Fibroblast of lung (primary cell): ENCODE measurements around the gene ZFPM1.

Experiments
- EZH2 ChIP-seq: IDR thresholded peaks from 2 replicates; pipeline ENCODE4 v1.5.1; 2012; ENCODE audit warnings: low read length, control low read depth, mild to moderate bottlenecking; ENCODE audit errors: missing control alignments
- TF ChIP-seq, protein P1 (sequence below), 2 donors: IDR thresholded peaks in 1 of 2; conservative IDR thresholded peaks in 1 of 2; 1 replicate in 1 of 2; 2 replicates in 1 of 2; pipeline ENCODE4 v1.5.1; 2011 to 2012; ENCODE audit warnings: low read length in 2 of 2, control low read depth in 1 of 2, inconsistent platforms in 1 of 2, low read depth in 1 of 2, mild to moderate bottlenecking in 1 of 2

DNA sequence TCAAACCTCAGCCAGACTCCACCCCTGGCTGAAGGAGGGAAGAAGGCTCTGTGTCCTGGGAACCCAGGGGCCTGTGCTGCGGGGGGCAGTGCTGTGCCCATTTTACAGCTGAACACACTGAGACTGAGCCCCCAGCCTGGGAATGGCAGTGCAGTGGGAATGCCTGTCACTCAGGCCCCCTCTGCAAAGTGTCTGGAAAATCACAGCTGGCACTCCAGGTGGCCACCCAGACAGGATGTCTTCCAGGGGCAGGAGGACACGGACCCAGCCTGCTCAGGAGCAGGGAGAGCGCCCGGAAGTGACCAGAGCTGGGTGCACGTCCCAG lies 37.7 kb upstream of the ZFPM1 start:
- TF ChIP-seq, protein P1, sequence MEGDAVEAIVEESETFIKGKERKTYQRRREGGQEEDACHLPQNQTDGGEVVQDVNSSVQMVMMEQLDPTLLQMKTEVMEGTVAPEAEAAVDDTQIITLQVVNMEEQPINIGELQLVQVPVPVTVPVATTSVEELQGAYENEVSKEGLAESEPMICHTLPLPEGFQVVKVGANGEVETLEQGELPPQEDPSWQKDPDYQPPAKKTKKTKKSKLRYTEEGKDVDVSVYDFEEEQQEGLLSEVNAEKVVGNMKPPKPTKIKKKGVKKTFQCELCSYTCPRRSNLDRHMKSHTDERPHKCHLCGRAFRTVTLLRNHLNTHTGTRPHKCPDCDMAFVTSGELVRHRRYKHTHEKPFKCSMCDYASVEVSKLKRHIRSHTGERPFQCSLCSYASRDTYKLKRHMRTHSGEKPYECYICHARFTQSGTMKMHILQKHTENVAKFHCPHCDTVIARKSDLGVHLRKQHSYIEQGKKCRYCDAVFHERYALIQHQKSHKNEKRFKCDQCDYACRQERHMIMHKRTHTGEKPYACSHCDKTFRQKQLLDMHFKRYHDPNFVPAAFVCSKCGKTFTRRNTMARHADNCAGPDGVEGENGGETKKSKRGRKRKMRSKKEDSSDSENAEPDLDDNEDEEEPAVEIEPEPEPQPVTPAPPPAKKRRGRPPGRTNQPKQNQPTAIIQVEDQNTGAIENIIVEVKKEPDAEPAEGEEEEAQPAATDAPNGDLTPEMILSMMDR (conservative IDR thresholded peaks at IDR 0.05 in 1 of 2, IDR thresholded peaks at IDR 0.05 in 1 of 2; ENCODE audit: low read depth in 1 of 2, low read length in 2 of 2), result no peak
- no peak for TF ChIP-seq EZH2
